ENCODE results near the gene KRT15.

The KRT15 gene

GRCh38 chr17:41537614-41537954, 18.9 kb upstream of the KRT15 start:
- no peak for DNase-seq (ENCODE audit: low read depth, low spot score)
- CTCF ChIA-PET, result interaction anchor here (0.8 to 3.4 kb wide), 5 partner anchors 12 to 126 kb away, joined by 3 to 29 read pairs (median 6); no protein-coding TSS in a partner anchor
- TF ChIP-seq CTCF (IDR thresholded peaks at IDR 0.05; ENCODE audit: insufficient read depth, low read length, missing control alignments), result no peak
- no peak overlapping the region for H3K4me3 ChIP-seq (ENCODE audit: low read depth, low read length)
- POLR2A ChIA-PET, result no interaction called here

- POLR2A ChIA-PET, result no interaction called here
- TF ChIP-seq CTCF (IDR thresholded peaks at IDR 0.05; ENCODE audit: insufficient read depth, low read length, missing control alignments), result no peak
- CTCF ChIA-PET, result interaction anchor here (0.8 to 3.4 kb wide), 9 partner anchors 12 to 129 kb away, joined by 3 to 29 read pairs (median 4); no protein-coding TSS in a partner anchor
- no peak for DNase-seq (ENCODE audit: low read depth, low spot score)
- no peak overlapping the region for H3K4me3 ChIP-seq (ENCODE audit: low read depth, low read length)
Observed at GRCh38 chr17:41536741-41537613, 18.3 kb upstream of the KRT15 start.

DNA sequence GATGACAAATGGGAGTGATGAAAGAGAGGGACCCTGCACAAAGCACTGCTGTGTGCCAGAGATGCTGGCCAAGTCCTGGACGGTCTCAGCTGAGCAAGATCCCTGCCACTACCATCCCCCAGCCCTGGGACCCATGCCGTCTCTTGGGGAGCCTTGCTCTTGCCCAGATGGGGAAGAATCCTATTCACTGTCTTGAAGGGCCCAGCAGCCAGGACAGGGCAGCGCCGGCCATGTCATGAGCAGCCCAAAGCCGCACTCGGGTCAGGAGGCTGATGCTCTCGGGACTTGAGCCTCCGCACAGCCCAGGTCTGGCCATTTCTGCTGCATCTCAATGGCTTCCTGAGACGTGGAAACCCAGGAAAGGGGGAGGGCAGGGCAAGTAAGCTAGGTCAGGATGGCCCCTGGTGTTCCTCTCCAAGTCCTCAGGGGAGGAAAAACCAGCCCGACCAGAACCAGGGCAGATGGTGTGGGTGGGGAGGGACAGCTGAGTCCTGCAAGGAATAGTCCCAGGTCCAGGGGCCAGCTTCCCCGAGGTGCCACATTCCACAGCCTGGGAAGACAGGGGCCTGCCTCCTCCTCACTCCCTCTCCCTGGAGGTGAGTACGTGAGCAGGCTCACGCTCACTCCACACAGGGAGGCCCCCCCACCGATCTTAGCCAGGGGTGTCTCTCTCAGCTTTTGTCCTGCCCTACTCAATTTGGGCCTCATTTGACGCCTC, 17.2 kb upstream of the KRT15 start:
- ChIA-PET POLR2A (no interaction called here), CTCF (interaction anchor here (0.8 to 3.4 kb wide), 6 partner anchors 13 to 130 kb away, joined by 3 to 28 read pairs (median 4); no protein-coding TSS in a partner anchor)
- H3K4me3 ChIP-seq (ENCODE audit: low read depth, low read length), result no peak overlapping the region
- TF ChIP-seq CTCF (IDR thresholded peaks at IDR 0.05; ENCODE audit: insufficient read depth, low read length, missing control alignments), result no peak
- DNase-seq (ENCODE audit: low read depth, low spot score), result no peak

- H3K4me3 ChIP-seq (ENCODE audit: low read depth, low read length), result no peak overlapping the region
- no peak for TF ChIP-seq CTCF (IDR thresholded peaks at IDR 0.05; ENCODE audit: insufficient read depth, low read length, missing control alignments)
- no peak for DNase-seq (ENCODE audit: low read depth, low spot score)
- ChIA-PET POLR2A (no interaction called here), CTCF (interaction anchor here (0.7 to 3.4 kb wide), 5 partner anchors 14 to 583 kb away, joined by 3 to 28 read pairs (median 6); no protein-coding TSS in a partner anchor)
Observed at GRCh38 chr17:41534899-41535546, 16.3 kb upstream of the KRT15 start.

DNA sequence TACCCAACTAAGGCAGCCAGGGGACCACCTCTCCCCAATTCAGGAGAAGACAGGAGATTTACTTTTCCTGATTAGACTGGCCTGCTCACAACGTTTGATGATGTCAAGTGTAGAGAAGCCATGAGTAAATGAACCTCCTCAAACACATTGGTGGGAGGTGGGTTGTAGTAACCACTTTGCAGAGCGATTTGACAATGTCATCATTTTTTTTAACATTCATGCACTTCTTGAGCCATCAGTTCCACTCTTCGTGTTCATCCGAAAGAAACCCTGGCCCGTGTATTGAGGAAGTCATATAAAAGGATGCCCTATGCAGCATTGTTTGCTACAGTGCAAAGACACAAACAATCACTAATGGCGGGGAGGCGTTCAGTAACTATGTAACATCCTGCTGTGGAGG, 14.9 kb upstream of the KRT15 start:
- H3K4me3 ChIP-seq (ENCODE audit: low read depth, low read length), result no peak overlapping the region
- TF ChIP-seq CTCF (IDR thresholded peaks at IDR 0.05; ENCODE audit: insufficient read depth, low read length, missing control alignments), result no peak
- ChIA-PET POLR2A (no interaction called here), CTCF (interaction anchor here (1.6 kb wide), 1 partner anchor 15 kb away, joined by 19 read pairs; no protein-coding TSS in a partner anchor)
- no peak for DNase-seq (ENCODE audit: low read depth, low spot score)

All from AG04449 (cell line).